ENCODE measurements around the gene RAPGEF5.
A peak's percentile ranks its signal among the peaks of the same experiment; 100 is the strongest.

Gene RAPGEF5

GRCh38 chr7:22375359-22376048, 18.6 kb upstream of the RAPGEF5 start:
- DNase-seq = no peak

- DNase-seq = no peak
Observed at GRCh38 chr7:22373911-22374310, 17.0 kb upstream of the RAPGEF5 start.

- DNase-seq = no peak
Observed at GRCh38 chr7:22373388-22373787, 16.4 kb upstream of the RAPGEF5 start.

- DNase-seq = peak; percentile 63
Observed at GRCh38 chr7:22372863-22373262, 15.9 kb upstream of the RAPGEF5 start.

GRCh38 chr7:22371878-22372277, 14.9 kb upstream of the RAPGEF5 start:
- no peak for DNase-seq

GRCh38 chr7:22364900-22365299, 7.9 kb upstream of the RAPGEF5 start:
- no peak for DNase-seq

- no peak for DNase-seq
Observed at GRCh38 chr7:22363756-22364422, 6.9 kb upstream of the RAPGEF5 start.

GRCh38 chr7:22361795-22362194, 4.8 kb upstream of the RAPGEF5 start:
- DNase-seq = peak; percentile 98

GRCh38 chr7:22361320-22361719, 4.4 kb upstream of the RAPGEF5 start:
- peak; percentile 71 for DNase-seq

GRCh38 chr7:22358820-22359697, 2.1 kb upstream of the RAPGEF5 start:
- no peak for DNase-seq

GRCh38 chr7:22357311-22358175, 589 bp upstream of the RAPGEF5 start:
- peak; percentile 68 for DNase-seq

GRCh38 chr7:22356010-22356691, 803 bp downstream of the RAPGEF5 start:
- peak; percentile 53 for DNase-seq

- no peak for DNase-seq
Observed at GRCh38 chr7:22355620-22356009, 1.3 kb downstream of the RAPGEF5 start.

- DNase-seq = no peak
Observed at GRCh38 chr7:22354462-22354861, 2.5 kb downstream of the RAPGEF5 start.

- DNase-seq = no peak
Observed at GRCh38 chr7:22352887-22353286, 4.1 kb downstream of the RAPGEF5 start.

GRCh38 chr7:22351878-22352277, 5.1 kb downstream of the RAPGEF5 start:
- no peak for DNase-seq

GRCh38 chr7:22351329-22351692, 5.6 kb downstream of the RAPGEF5 start:
- DNase-seq = peak; percentile 57

GRCh38 chr7:22350466-22351328, 6.3 kb downstream of the RAPGEF5 start:
- peak; percentile 53 for DNase-seq

GRCh38 chr7:22348379-22348778, 8.6 kb downstream of the RAPGEF5 start:
- DNase-seq = no peak

- peak; percentile 94 for DNase-seq
Observed at GRCh38 chr7:22346383-22347107, 10.4 kb downstream of the RAPGEF5 start.
